Stomach (tissue), 9 donors: ENCODE measurements around the gene SIX2. TPM values are rescaled to one million over a fixed set of nuclear protein-coding genes. Genes with fewer than 3 reads are reported as not detected.
A peak's percentile ranks its signal among the peaks of the same experiment; 100 is the strongest.

Source experiments
- DNase-seq, 2 donors: peaks; one replicate each; pipeline versions ENCODE4 v3.0.0 to v3.0.0-alpha.2; 2013 to 2019
- H3K27ac ChIP-seq, 5 donors: fragments of 200-600 bp in 4 of 5; sonication (generic) in 4 of 5; one replicate each; pipeline ENCODE4 v1.5.1; 2013 to 2019; ENCODE audit warnings: mild to moderate bottlenecking in 1 of 5, moderate library complexity in 1 of 5
- H3K27me3 ChIP-seq, 3 donors: fragments of 200-600 bp; sonication (generic); one replicate each; pipeline ENCODE4 v1.5.1; 2017 to 2019; ENCODE audit warnings: mixed run types in 1 of 3
- H3K36me3 ChIP-seq, 4 donors: fragments of 200-600 bp; sonication (generic); 1 replicate in 3 of 4; 2 replicates in 1 of 4; pipeline ENCODE4 v1.5.1; 2016 to 2019
- H3K4me1 ChIP-seq, 4 donors: fragments of 200-600 bp; sonication (generic); one replicate each; pipeline ENCODE4 v1.5.1; 2016 to 2019
- H3K4me3 ChIP-seq, 4 donors: fragments of 200-600 bp; sonication (generic) in 3 of 4; one replicate each; pipeline ENCODE4 v1.5.1; 2016 to 2019; ENCODE audit warnings: mild to moderate bottlenecking in 1 of 4
- H3K9me3 ChIP-seq, 4 donors: fragments of 200-600 bp; sonication (generic); one replicate each; pipeline ENCODE4 v1.5.1; 2016 to 2019
- CTCF ChIP-seq, 7 experiments: fragments of 450-650 bp in 4 of 7; fragments of 200-600 bp in 3 of 7; sonication (generic) in 3 of 7; IDR thresholded peaks; one replicate each; pipeline ENCODE4 v1.5.1; 2016 to 2019; ENCODE audit warnings: antibody characterized with exemption in 7 of 7, control low read depth in 2 of 7, mild to moderate bottlenecking in 1 of 7
- EP300 ChIP-seq: sonication (generic); formaldehyde crosslinking; IDR thresholded peaks from one replicate; pipeline ENCODE4 v1.6.1; 2017; ENCODE audit warnings: antibody characterized with exemption
- POLR2A ChIP-seq, 4 donors: fragments of 450-650 bp; IDR thresholded peaks; one replicate each; pipeline ENCODE4 v1.6.1; 2016; ENCODE audit warnings: antibody characterized with exemption in 4 of 4, control low read depth in 2 of 4, mild to moderate bottlenecking in 1 of 4, moderate library complexity in 1 of 4
- POLR2AphosphoS5 ChIP-seq, 3 donors: sonication (generic); formaldehyde crosslinking; IDR thresholded peaks; one replicate each; pipeline ENCODE4 v1.6.1; 2016; ENCODE audit warnings: antibody characterized with exemption in 3 of 3
- WGBS, 5 donors: extraction: QIAGEN DNeasy Blood & Tissue Kit in 3 of 5; methylation state at CpG; one replicate each; pipeline versions ENCODE4 v1.1.5 to v1.1.7; 2013 to 2018; 5-methylcytosine and 5-hydroxymethylcytosine counted together
- intact Hi-C: fragments of 100-400 bp; cut with DNase I; formaldehyde crosslinking; loops from one replicate; pipeline ENCODE4 v1.15.1; 2023; ENCODE audit warnings: low total_unique reads
- polyA plus RNA-seq, 3 donors: library from polyadenylated mRNA; stranded (reverse); fragments of 200-250 nt; gene quantifications; one replicate each; pipeline ENCODE4 v1.2.3, GENCODE V29; 2013
- total RNA-seq, 5 donors: library from RNA; depleted of rRNA; stranded (reverse); fragments of >200 nt; gene quantifications; one replicate each; pipeline versions ENCODE4 v1.1.0 to v1.2.3, GENCODE V29; 2014 to 2016
- donor health status: healthy with polysubstance abuse.
- donor health status: Bipolar disorder and iron deficiency.
- donor health status: healthy.

SIX2 gene
- total and polyA plus RNA-seq, 8 donors: 0.20 to 17.9 (median 6.2) TPM; not detected in 1

- Histone ChIP-seq H3K27me3 (peaks cover 0 to 19% (median 0%) of the 10 kb centered on the region in 3 donors), H3K36me3 (no peaks in the 10 kb centered on the region), H3K9me3 (peaks cover 4 to 15% (median 12%) of the 10 kb centered on the region in 4 donors), H3K4me1 (peaks cover 0 to 5% (median 0%) of the 10 kb centered on the region in 4 donors), H3K27ac (no peak overlapping the region), H3K4me3 (no peak overlapping the region)
- 78 to 85% (median 79%) methylated on average over 9 of the region's 9 CpGs for WGBS, 5 donors
- intact Hi-C loops: loop anchor here (5.0 kb wide), 1 partner anchor 518 kb away; no protein-coding TSS in a partner anchor
- no peak for TF ChIP-seq CTCF (IDR thresholded peaks at IDR 0.05)
- TF ChIP-seq POLR2A (IDR thresholded peaks at IDR 0.05): no peak
- TF ChIP-seq POLR2AphosphoS5 (IDR thresholded peaks at IDR 0.05): no peak
- TF ChIP-seq EP300: no peak
- no peak for DNase-seq
Measured at GRCh38 chr2:44983836-44984604, 25.2 kb downstream of the SIX2 start.

DNA sequence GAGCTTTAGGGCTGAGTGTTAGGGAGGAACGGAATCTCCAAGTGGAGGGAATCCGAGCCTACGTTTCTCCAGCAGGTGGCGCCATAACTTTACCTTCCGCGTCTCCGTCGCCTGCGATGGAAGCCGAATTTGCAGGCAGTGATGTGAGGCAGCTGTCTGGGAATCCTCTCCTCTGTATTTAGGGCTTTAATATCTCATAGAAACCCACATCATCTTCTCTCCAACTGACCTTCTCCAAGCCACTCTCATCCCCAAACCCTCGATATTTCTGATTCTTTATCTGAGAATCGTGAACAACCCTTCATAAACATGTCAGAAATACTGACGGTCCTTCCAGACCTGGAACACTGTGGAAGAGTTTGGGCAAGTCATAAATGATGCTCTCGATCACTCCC, 27.5 kb downstream of the SIX2 start:
- Histone ChIP-seq H3K27ac (no peak overlapping the region), H3K9me3 (no peaks in the 10 kb centered on the region), H3K36me3 (no peaks in the 10 kb centered on the region), H3K27me3 (peaks cover 0 to 33% (median 0%) of the 10 kb centered on the region in 3 donors), H3K4me3 (no peak overlapping the region), H3K4me1 (peaks cover 0 to 5% (median 0%) of the 10 kb centered on the region in 4 donors)
- TF ChIP-seq POLR2AphosphoS5 (IDR thresholded peaks at IDR 0.05): peak in 1 of 3 donors; percentile 45
- no peak for TF ChIP-seq POLR2A (IDR thresholded peaks at IDR 0.05)
- no peak for TF ChIP-seq EP300
- TF ChIP-seq CTCF (IDR thresholded peaks at IDR 0.05): peak in 6 of 7 experiments; percentile 33 to 87 (median 81)
- intact Hi-C loops: loop anchor here (5.0 kb wide), 1 partner anchor 521 kb away; no protein-coding TSS in a partner anchor
- WGBS, 5 donors: 11 to 13% (median 12%) methylated on average over 10 to 14 of the region's 14 CpGs
- peak; percentile 78 to 92 for DNase-seq

- 65 to 76% (median 69%) methylated on average over 9 of the region's 9 CpGs for WGBS, 5 donors
- intact Hi-C loops: loop anchor here (5.0 kb wide), 1 partner anchor 521 kb away; no protein-coding TSS in a partner anchor
- peaks cover 0 to 39% (median 0%) of the 10 kb centered on the region in 3 donors for H3K27me3 ChIP-seq
Measured at GRCh38 chr2:44980751-44981713, 28.2 kb downstream of the SIX2 start.

DNA sequence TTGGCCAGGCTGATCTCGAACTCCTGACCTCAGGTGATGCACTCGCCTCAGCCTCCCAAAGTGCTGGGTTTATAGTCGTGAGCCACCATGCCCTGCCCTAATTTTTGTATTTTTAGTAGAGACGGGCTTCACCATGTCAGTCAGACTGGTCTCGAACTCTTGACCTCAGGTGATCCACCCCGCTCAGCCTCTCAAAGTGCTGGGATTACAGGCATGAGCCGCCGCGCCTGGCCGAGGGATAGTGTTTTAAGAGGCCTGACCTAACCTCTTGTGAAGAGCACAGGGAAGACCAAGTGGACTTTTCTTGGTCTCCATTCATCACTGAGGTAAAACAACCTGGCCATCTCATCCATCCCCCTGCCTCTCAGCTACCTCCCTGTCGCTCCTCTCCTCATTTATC, 29.7 kb downstream of the SIX2 start:
- H3K36me3 ChIP-seq: no peaks in the 10 kb centered on the region

More at GRCh38 chr2:44980751-44981713, 28.2 kb downstream of the SIX2 start:
- Histone ChIP-seq H3K4me1 (peaks cover 0 to 5% (median 0%) of the 10 kb centered on the region in 4 donors), H3K36me3 (no peaks in the 10 kb centered on the region), H3K27ac (no peak overlapping the region), H3K9me3 (no peaks in the 10 kb centered on the region), H3K4me3 (no peak overlapping the region)
- no peak for DNase-seq
- no peak for TF ChIP-seq EP300

More for the DNA sequence above, 29.7 kb downstream of the SIX2 start:
- peaks cover 0 to 5% (median 0%) of the 10 kb centered on the region in 4 donors for H3K4me1 ChIP-seq
- H3K27ac ChIP-seq: no peak overlapping the region
- H3K9me3 ChIP-seq: no peaks in the 10 kb centered on the region
- no peak for DNase-seq
- no peak overlapping the region for H3K4me3 ChIP-seq
- intact Hi-C loops: loop anchor here (5.0 kb wide), 1 partner anchor 508 kb away; no protein-coding TSS in a partner anchor
- TF ChIP-seq POLR2A (IDR thresholded peaks at IDR 0.05): no peak
- TF ChIP-seq CTCF (IDR thresholded peaks at IDR 0.05): no peak
- TF ChIP-seq EP300: no peak
- no peak for TF ChIP-seq POLR2AphosphoS5 (IDR thresholded peaks at IDR 0.05)
- WGBS, 5 donors: 72 to 83% (median 78%) methylated on average over 10 to 11 of the region's 11 CpGs
- peaks cover 0 to 48% (median 0%) of the 10 kb centered on the region in 3 donors for H3K27me3 ChIP-seq
